Omental fat pad (tissue), 4 donors: ENCODE measurements around the gene LCP2. TPM values are rescaled to one million over a fixed set of nuclear protein-coding genes. Genes with fewer than 3 reads are reported as not detected.

ENCODE experiments used
- ATAC-seq: fragments of 150-250 bp; one replicate; pipeline ENCODE4 v1.9.1; 2016; ENCODE audit warnings: mild to moderate bottlenecking, moderate library complexity; ENCODE audit not compliant: low FRiP score
- DNase-seq: peaks from one replicate; pipeline ENCODE4 v3.0.0-alpha.2; 2019; ENCODE audit warnings: low spot score
- CTCF ChIP-seq, 3 donors: fragments of 450-650 bp; IDR thresholded peaks; one replicate each; pipeline ENCODE4 v1.5.1; 2016 to 2017; ENCODE audit warnings: antibody characterized with exemption in 3 of 3, mild to moderate bottlenecking in 3 of 3, moderate library complexity in 2 of 3
- total RNA-seq, 4 donors: library from RNA; depleted of rRNA; stranded (reverse); fragments of >200 nt; gene quantifications; one replicate each; pipeline ENCODE4 v1.1.0, GENCODE V29; 2016

LCP2 gene
- total RNA-seq, 4 donors from 2014 or later, result 33.5 to 81.2 (median 59.1) TPM

- ATAC-seq (no peak), DNase-seq (no peak)
- TF ChIP-seq CTCF (IDR thresholded peaks at IDR 0.05), result no peak
Measured at GRCh38 chr5:170221327-170221741, 76.2 kb downstream of the LCP2 start.

- no peak for DNase-seq
- no peak for TF ChIP-seq CTCF (IDR thresholded peaks at IDR 0.05)
- no peak for ATAC-seq
Measured at GRCh38 chr5:170220191-170220590, 77.4 kb downstream of the LCP2 start.

- DNase-seq (no peak), ATAC-seq (no peak)
- TF ChIP-seq CTCF (IDR thresholded peaks at IDR 0.05), result no peak
Measured at GRCh38 chr5:170219615-170220014, 78.0 kb downstream of the LCP2 start.

- DNase-seq (no peak), ATAC-seq (no peak)
- no peak for TF ChIP-seq CTCF (IDR thresholded peaks at IDR 0.05)
Measured at GRCh38 chr5:170218726-170219125, 78.9 kb downstream of the LCP2 start.

- TF ChIP-seq CTCF (IDR thresholded peaks at IDR 0.05), result no peak
- no peak for ATAC-seq
- DNase-seq, result no peak
Measured at GRCh38 chr5:170217831-170218230, 79.7 kb downstream of the LCP2 start.

GRCh38 chr5:170216257-170216864 is 81.2 kb downstream of the LCP2 start:
- DNase-seq (no peak), ATAC-seq (no peak)
- no peak for TF ChIP-seq CTCF (IDR thresholded peaks at IDR 0.05)

GRCh38 chr5:170211575-170212334 is 85.8 kb downstream of the LCP2 start:
- no peak for TF ChIP-seq CTCF (IDR thresholded peaks at IDR 0.05)
- DNase-seq, result no peak
- no peak for ATAC-seq
